ENCODE results near the gene TSC22D3.

The TSC22D3 gene

DNA sequence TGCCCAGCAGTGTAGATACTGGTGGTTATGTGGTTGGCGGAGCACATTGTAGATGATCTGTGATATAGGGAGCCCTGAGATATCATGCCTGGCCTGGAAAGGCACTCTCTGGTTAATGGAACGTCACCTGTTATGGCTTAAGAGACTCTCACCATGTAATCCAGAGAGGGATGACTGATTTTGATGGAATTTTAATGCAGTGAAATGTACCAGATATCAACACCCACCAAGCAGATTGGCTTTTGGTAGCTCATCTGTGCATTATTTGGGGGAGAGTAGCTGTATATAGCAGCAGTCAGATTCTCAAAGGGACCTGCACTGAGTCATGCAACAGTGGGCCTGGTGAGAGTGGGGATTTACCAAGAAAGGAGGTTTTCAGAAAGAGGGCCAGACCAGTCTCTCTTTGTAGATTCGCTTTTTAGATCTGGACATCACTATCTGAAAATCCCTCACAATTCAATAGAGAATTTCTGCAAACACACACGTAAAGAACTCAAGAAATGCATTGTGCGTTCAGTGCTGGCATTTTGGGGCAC lies 17.3 kb downstream of the TSC22D3 start:
- no peak for DNase-seq

DNA sequence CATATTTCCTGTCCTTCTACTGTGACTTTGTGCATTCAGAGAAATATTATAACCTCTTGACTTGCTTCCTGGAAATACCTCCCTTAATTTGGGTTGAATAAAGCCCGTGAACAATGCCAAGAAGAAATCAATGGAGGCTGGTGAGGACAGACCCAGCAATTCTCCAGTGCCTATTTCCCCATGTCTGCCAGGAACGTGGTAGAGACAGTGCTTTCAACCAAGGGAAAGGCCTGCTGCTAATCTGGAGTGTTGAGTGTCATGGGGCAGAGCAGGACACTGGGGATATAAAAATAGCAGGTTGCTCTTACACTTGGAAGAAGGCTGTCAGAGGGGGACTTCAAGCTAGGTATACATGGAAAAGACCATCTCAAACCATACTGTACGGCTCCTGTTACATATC lies 19.9 kb downstream of the TSC22D3 start:
- DNase-seq = no peak

DNA sequence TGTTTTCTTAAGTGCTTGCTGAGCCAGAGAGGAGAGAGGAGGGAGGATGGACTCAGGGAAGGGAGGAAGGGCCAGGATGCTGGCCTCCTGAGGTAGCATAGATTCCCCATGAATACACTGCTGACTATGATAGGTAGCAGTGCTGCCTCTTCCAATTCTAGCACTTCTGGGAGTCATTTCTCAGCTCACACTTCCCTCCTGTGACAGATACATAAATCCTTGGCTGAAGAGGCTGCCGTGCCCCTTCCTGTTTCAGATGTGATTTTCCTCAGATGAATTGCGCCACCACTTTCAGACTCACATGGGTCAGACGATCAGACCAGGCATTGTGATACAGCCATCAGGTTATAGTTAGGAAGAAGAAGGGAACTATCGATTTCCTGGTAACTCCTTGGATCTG lies 22.4 kb downstream of the TSC22D3 start:
- DNase-seq = no peak

DNA sequence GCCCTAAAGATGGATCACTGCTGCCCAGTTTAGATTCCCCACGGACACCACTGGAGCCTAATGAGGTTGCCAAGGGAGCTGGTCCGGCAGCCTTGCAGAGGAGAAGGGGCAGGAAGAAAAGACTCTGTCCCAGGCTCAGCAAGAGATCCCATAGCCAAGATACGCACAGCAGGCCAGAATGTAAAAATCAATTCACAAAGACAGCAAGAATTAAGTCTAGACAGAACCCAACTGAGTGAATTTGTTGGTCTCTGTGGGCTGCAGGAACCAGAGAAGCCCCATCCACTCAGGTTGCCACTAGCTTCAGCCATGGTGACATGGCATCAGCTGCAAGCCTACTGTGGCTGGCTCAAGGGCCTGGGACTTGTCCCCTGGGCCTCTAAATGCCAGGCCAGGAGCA lies 22.9 kb downstream of the TSC22D3 start:
- no peak for DNase-seq

DNA sequence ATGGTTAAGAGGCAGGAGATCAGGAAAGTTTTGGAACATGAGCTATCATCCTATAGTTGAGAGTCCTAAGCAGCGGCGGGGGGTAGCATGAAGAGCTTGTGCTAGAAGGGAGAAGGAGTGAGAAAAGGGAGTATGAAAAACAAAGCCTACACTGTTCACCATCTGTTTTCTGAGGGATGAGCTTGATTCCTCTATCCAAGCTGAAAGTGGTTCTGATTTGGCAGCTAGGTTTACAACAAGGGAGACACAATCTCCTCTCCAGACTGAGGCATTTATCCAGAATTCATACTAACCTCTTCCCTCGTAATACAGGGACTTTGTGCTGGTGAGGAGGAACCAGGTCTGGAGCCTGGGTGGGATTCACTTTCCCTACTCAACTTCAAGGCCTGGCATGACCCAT lies 23.5 kb downstream of the TSC22D3 start:
- no peak for DNase-seq

DNA sequence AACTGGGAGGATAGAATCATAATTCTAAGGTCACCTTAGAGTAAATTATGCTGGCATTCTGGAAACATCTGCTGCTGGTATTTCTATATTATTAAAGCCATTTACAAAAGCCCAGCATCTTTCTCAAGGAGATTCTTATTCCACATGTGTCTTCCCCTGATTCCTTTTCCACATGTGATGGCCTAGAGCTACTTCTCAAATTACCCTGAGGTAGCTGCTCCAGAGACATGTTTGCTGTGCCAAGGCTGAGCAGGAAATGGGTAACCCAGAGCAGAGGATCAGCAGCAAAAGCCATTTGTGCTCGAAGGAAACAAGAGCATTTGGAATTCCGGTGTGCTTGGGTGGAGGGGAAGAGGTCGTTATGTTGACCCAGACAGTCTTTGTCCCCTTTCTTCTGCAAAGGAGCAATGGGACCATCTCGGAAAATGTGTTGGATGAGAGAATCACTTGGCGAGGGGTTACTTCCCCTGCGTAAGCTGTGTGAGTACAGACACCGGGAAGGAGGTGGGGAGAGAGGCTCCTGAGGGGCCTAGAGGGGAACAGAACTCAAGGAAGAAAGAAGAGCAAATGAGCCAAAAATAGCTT lies 24.6 kb downstream of the TSC22D3 start:
- no peak for DNase-seq

DNA sequence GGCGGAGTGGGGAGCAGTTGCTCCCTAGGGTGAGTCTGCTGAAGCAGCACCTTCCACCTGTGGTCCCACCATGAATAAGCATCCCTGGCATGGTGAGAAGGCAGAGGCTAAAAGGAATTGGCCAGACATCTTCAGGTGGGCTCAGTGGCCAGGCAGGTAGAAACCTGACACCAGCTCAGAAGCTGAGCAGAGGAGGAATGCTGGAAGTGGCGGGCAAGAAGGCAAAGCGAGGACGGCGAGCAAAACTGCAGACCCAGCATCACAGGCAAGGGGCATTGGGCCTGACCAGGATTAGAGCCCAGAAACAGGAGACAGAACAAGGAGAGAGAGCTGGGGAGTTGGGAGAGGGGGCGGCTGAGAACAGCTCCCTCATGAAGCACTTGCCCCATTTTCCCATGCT lies 25.3 kb downstream of the TSC22D3 start:
- DNase-seq = no peak

DNA sequence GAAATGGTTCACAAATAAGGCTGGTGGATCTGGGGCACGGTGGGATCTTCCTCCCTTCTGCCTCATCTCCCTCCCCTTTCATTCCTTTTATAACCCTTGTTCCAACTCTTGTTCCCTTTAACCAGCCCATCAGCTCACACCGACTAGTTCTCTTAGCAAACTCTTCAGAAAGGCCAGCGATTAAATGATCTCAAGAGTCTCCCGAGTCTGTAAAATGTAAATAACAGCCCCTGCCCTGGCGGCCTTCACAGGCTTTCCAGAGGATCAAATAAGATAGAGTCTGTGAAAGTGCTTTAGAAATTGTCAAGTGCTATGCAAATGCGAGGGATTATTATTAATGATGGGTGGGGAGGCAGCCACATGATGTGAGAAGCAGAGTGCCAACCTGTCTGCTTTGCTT lies 27.1 kb downstream of the TSC22D3 start:
- DNase-seq = peak; percentile 17 to 36

DNA sequence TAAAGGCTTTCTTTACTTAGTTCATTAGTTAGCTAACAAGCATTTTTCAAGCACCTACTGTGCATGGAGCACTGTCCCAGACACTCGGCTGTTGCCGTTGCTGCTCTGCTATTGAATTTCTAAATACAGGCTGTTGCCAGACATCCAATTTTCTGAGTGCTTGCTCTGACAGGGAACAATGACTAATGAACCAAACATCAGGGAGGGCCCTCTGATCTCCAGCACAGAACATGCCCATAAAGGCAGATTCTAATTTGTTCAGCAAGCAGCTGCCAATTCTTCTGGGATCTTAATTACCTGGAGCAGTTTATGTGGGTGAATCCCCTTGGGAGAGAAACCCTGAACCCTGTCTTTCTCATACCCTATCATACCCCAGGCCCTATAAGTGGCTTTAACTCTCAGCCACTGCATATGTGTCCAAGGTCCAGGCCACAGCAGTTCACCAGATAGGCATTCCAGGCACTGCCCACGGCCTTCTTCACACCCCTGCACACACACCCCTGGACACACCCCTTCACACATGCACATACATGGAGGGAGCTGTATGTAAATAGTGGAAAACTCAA lies 27.9 kb downstream of the TSC22D3 start:
- DNase-seq = no peak

DNA sequence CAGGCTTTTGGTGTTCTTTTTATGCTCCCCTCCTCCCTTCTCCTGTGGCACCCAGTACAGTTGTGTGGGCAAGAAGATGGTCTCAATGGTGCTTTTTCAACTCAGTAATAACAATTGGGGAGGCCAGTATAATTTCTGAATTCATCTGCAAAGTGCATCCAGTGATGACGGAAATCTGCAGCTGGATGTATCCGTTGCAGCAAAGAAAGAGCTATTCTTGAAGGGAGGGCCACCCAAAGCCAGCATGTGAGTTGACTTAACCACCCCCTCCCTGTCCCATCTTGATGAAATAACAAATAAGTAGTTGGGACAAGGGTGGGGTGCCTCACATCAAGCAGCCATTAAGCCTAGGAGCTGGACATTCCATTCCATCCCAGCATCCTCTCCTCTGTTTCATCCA lies 30.7 kb downstream of the TSC22D3 start:
- DNase-seq = no peak

DNA sequence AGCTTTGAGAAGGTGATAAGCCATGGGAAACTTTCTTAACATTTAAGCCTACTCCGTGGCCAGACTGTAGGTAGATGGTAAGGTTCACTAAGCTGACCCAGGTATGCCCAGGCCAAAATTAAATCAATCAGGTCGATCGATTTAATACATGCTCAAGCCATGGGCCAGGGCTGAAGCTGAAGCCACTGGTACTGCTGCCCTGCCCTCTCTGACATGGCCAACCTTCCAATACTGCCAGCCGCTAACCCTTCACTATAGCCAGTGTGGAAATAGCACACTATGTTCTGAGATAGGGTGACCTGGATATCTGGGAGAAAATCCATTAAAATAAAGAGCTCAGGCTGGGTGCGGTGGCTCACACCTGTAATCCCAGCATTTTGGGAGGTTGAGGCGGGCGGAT lies 31.6 kb downstream of the TSC22D3 start:
- DNase-seq = no peak

DNA sequence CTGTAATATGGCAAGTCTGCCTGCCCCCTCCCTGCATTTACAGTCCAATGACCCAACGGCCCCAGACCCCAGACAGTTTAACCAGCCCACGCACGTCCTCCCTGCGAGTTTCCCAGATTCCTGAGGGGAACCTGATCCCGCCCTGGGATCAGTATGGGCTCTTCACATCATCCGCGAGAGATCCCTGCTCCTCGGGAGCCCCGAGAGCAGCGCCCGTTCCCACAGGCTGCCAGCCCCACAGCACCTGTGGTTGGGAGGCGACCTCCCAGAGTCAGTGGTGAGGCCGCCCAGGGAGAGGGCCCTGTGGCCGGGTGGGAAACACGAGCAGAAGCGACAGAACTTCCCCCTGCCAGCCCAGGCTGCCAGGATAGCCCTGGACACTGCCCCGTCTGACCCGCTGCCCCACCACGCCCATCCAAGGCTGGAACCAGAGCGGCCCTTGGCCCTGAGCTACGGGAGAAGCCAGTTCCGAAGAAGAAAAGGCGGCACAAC lies 32.8 kb downstream of the TSC22D3 start:
- DNase-seq = no peak

DNA sequence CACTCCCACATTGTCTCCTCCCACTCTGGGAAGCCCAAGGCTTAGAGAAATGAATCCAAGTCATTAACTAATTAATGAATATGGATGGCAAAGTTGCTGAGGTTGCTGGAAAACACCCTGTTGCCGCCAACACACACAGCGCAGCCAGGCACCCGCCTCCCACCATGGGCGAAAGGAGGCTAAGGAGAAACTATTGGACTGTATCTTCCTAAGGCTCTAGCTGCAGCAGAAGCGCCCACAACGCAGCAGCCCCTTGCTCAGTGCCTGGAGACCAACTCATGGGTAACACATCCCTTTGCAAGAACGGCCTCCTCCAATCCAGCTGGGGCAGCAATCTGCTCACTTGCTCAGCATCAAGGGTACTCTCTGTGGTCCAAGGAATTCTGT lies 34.2 kb downstream of the TSC22D3 start:
- DNase-seq = no peak

DNA sequence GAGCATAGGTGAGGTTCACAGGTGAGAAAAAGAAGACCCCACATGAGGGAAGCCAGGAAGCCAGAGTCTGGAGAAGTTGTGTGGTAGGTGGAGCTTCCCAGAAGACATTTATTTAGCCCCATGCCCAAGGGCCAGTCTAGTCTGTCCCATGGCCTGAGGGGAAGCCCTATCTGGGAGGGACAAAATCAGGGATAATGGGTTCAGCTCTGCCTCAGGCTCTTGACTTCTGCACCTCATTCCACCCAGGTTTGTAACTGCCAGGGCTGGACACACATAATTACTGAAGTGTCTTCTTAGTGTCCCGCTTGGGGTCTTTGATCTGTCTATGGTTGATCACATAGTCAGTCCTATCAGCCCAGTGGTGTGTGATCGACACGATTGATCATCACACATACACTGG lies 36.0 kb downstream of the TSC22D3 start:
- no peak for DNase-seq

DNA sequence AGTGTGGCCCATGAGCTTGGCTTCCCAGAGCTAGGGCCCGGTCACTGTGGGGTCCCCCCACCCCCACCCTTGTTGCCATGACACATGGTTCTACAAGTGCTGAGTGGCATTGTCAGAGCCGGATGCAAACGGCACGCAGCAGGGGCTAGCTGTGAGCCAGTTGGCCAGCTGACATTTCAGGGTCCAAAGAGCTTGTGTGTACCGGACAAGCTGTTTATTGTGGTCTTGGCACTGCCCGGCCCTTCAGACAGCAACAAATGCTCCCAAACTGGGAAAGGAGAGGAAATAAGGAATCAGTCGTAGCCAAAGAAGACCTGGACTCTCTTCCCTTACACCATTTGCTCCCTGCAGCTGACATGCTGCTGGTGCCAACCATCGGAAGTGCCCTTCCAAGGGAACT lies 36.8 kb downstream of the TSC22D3 start:
- DNase-seq = no peak

DNA sequence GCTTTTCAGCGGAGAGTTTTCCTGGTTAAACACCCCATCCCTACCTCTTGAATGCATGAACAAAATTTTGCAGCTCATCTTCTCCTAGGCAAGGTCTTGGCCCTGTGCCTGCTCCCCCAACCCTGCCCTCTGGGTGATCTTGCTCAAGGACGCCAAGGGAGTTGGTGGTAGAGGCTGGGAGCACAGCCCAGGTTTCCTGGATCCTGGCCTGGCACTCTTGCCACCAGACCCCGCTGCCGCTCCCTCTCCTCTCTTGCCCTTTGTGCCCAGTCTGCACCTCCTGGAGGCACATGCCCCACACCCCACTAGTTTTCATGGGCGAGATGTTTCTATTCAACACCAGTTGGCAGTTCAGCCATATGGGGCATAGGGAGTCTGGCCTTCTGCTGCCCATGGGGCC lies 37.3 kb downstream of the TSC22D3 start:
- DNase-seq = no peak

DNA sequence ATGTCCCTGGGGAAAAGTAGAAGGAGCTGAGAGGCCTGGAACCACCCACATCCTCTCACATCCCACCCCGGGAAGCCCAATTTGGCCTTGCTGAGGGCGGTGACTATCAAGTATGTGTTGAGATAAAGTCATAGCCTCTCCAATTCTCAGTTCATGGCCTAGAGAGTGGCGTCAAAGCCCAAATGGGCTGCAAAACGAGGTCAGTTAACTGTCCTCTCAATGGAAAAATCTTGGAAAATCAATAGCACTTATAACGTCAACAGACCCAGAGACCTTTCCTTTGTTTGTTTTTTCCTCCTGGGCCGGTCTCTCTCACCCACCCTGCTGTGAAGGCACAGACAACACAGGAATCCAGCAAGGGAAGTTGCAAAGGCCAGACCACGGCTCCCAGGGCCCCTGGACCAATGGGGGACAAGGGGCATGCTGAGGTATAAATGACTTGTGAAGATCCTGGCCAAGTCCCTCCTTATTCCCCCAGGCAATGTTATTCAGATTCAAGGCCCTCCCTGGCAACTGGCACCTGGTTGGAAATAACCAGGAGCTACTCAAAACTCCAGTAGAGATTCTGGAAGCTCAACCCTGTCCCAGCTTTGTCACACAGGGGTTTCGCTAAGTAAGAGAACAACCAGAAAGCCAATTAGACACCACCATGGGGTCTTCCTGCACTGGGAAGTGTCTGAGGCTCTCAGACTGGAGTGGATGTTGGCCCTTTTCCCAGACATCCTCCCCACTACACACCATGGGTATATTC lies 38.6 kb downstream of the TSC22D3 start:
- DNase-seq = no peak

DNA sequence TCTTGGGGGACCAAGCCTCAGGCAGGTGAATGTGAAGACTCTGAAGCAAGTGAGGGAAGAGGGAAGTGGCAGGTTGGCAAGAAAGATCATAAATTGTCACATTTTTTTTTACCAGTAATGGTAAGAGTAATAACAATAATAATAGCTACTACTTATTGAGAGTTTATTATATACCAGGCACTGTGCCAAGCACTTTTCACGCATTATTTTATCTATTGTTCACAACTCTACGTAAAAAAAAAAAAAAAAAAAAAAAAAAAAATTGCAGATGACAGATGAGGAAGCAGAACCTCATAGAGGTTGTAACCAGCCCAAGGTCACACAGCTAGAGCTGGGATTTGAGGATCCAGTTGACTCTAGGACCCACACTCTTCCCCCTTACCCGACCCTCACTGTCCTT lies 40.9 kb downstream of the TSC22D3 start:
- no peak for DNase-seq

DNA sequence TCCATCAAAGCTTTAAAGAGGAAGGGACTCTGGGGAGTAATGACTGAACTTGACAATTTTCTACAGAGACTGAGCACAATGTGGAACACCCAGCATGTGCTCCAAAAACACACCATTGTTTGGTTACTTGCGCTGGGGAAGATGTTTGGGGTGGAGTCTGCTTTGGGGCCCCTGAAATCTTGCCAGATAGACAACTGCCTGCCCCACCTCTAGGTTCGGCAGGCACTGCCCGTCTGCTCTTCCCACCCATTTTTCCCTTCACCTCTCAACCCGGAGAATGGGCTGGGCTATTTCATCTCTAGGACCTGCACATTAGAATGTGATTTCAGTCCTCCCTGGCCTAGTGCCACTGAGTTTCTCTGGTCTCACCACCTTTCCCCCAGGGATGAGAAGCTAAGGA lies 41.9 kb downstream of the TSC22D3 start:
- no peak for DNase-seq

DNA sequence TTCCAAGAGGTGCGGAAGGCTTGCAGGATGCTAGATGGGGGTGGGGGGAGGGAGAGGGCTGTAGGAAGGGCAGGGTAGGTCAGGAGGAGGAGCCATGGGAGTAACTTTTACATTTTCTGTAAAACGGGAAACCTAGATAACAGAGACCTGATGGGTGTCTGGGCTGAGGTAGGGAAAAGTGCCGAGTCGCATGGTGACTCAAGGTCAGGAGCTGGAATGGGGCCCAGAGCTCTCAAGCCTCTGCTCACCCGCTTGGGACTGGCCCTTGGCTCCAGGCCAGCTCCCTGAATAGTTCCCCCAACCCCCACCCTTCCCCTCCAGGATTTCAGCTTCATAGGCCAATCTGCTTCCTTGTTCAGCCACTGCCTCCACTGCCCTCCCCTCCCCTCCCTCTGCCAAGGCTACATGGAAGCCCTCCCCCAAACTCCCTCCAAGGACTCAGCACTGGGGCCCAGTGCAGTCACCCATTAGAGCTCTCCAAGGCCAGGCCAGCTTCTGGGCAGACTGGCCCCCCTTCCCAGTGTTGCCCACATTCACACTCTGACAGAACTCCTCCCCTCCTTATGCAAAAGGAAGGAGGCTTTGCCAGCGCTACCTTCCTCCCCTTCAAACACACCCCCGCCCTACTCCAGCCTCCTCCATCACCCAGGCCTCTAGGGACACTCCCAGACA lies 43.6 kb downstream of the TSC22D3 start:
- DNase-seq = no peak

DNA sequence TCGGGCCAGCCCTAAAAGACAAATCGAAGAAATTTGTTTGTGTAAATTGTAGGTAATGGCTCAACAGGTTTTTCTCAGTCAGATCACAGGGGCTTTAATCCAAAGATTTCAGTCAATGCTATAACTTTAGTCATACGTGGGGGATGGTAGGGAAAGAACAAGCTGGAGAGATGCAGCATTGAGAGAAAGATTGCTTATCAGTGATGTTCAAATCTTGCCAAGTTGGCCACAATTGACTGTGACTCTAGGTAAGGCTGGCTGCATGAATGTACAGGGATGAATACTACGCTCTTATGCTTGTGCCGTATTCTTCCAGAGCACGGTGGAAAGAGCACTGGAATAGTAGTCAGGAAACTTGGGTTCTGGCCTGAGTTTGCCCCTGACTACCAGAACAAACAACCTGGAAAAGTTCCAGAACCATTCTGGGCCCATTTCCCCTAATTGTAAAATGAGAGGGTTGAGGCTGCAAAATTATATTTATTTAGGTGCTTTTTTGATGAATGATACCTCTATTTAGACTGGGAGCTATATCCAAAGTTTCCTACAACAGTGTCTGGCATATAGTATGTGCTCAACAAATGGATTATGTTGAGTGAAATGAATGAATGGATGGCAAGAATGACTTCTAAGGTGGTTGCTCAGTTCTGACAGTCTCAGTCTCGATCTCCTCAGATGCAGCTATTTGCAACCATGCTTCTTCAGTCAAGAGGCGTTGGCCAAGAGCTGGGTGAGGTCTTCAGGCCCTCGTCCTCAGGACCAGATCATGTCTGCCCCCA lies 44.4 kb downstream of the TSC22D3 start:
- no peak for DNase-seq

DNA sequence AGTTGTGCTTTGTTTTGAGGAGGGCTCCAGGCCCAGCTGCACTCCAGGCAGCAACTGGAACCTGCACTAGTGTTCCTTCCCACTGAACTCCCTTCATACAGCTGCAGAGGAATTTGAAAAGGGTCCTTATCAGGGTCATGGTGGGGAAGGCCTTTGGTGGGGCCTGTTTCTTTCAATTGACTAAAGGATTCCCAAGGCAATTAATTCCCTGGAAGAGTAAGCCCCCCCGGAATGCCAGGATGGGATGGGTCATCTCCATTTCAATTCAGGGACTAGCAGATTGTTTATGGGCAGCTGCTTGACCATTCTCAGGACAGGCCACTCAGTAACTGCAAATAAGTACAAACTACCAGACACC lies 45.3 kb downstream of the TSC22D3 start:
- DNase-seq = no peak
